GM12892 (cell line): Measurements from ENCODE around the gene TXNRD3.

Source experiments
- POLR2A ChIP-seq: IDR thresholded peaks from 2 replicates; pipeline ENCODE4 v1.6.1; 2011; ENCODE audit warnings: low read depth, low read length, control low read depth
- TAF1 ChIP-seq: IDR thresholded peaks from 2 replicates; pipeline ENCODE4 v1.6.1; 2011; ENCODE audit warnings: low read depth, mild to moderate bottlenecking, control low read depth, low read length, borderline replicate concordance

DNA sequence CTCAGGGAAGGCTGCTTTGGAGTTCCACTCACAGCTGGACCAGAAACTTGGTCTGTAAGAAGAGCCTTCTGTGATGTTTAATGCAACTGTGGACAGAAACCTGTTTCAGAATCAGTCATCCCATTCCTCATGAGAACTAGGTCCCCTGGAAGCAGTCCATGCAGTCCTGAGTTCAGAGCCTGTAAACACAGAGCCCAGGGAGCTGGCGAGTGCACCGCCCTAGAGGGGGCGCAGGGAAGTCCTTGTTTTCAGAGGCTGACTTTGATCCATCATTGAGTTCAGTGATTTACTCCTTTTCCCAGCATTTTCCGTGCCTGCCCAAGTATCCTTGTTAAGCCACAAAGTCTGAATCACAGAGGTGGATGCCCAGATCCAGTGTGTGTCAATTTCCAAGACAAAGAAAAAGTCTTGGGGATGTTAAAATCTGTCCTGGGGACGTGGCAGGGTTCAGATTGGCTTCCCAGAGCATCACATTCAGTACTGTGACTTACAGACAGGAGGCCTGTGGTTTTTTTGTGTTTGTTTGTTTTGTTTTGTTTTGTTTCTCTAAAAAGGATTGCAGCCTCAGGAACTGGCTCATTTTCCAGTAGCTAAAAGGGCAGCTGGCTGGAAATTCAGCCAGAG, 9.8 kb upstream of the TXNRD3 start:
- TF ChIP-seq POLR2A: no peak
- no peak for TF ChIP-seq TAF1
